HEK293 (cell line): ENCODE results near the gene CHPT1.

Experiments
- CTCF ChIA-PET: fragments of 350-600 bp; formaldehyde crosslinking; extraction: SDS; loops from one replicate; lab custom pipeline; 2021; ENCODE audit warnings: antibody characterized with exemption; lab: Yijun Ruan, JAX
- POLR2A ChIA-PET: fragments of 300-600 bp; formaldehyde crosslinking; extraction: SDS; loops from one replicate; lab custom pipeline; 2020; ENCODE audit warnings: antibody characterized with exemption, inconsistent platforms; lab: Yijun Ruan, JAX
- H3K27ac ChIP-seq: fragments of 200-500 bp; sonication (Bioruptor generic); 2 replicates; pipeline ENCODE4 v1.5.1; 2014; ENCODE audit warnings: low read depth, low read length, control low read depth, inconsistent platforms; ENCODE audit errors: extremely low read depth
- H3K36me3 ChIP-seq, 2 experiments: fragments of 200-500 bp in 1 of 2; sonication (Bioruptor generic) in 1 of 2; 1 replicate in 1 of 2; 2 replicates in 1 of 2; pipeline ENCODE4 v1.5.1; 2014 to 2017; ENCODE audit warnings: inconsistent platforms in 2 of 2, low read length in 2 of 2; ENCODE audit not compliant: control insufficient read depth in 2 of 2, insufficient read depth in 1 of 2
- H3K4me1 ChIP-seq: fragments of 200-500 bp; sonication (Bioruptor generic); 2 replicates; pipeline ENCODE4 v1.5.1; 2014; ENCODE audit warnings: mild to moderate bottlenecking, low read length, inconsistent platforms; ENCODE audit not compliant: control insufficient read depth, insufficient read depth
- H3K4me3 ChIP-seq: 2 replicates; pipeline ENCODE4 v1.5.1; 2011; ENCODE audit warnings: low read depth, mild to moderate bottlenecking, control low read depth, low read length, moderate library complexity
- H3K9me3 ChIP-seq: fragments of 200-500 bp; sonication (Bioruptor generic); 2 replicates; pipeline ENCODE4 v1.5.1; 2014; ENCODE audit warnings: low read depth, low read length, inconsistent platforms; ENCODE audit not compliant: control insufficient read depth, insufficient read depth
- GLI4 ChIP-seq: fragments of 450-650 bp; formaldehyde crosslinking; IDR thresholded peaks from 2 replicates; pipeline ENCODE4 v1.5.1; 2016; ENCODE audit warnings: missing biosample characterization, missing genetic modification characterization
- KLF9 ChIP-seq: fragments of 450-650 bp; formaldehyde crosslinking; IDR thresholded peaks from 2 replicates; pipeline ENCODE4 v1.5.1; 2016; ENCODE audit warnings: missing biosample characterization, missing genetic modification characterization, low read depth
- OVOL3 ChIP-seq: fragments of 450-650 bp; formaldehyde crosslinking; IDR thresholded peaks from 2 replicates; pipeline ENCODE4 v1.5.1; 2016; ENCODE audit warnings: missing biosample characterization, missing genetic modification characterization
- PRDM1 ChIP-seq: fragments of 450-650 bp; formaldehyde crosslinking; IDR thresholded peaks from 2 replicates; pipeline ENCODE4; 2016; ENCODE audit warnings: missing biosample characterization, missing genetic modification characterization
- TRIM28 ChIP-seq: IDR thresholded peaks from 2 replicates; pipeline ENCODE4 v1.6.1; 2011; ENCODE audit warnings: low read length, control low read depth, borderline replicate concordance
- ZBTB20 ChIP-seq: fragments of 450-650 bp; formaldehyde crosslinking; IDR thresholded peaks from 2 replicates; pipeline ENCODE4 v1.5.1; 2016; ENCODE audit warnings: missing biosample characterization, missing genetic modification characterization
- ZNF112 ChIP-seq: fragments of 450-650 bp; formaldehyde crosslinking; IDR thresholded peaks from 2 replicates; pipeline ENCODE4 v1.5.0; 2017; ENCODE audit warnings: missing biosample characterization, missing genetic modification characterization
- ZNF16 ChIP-seq: fragments of 450-650 bp; formaldehyde crosslinking; IDR thresholded peaks from 2 replicates; pipeline ENCODE4 v1.5.1; 2016; ENCODE audit warnings: low read depth, missing biosample characterization, missing genetic modification characterization
- ZNF175 ChIP-seq: fragments of 450-650 bp; formaldehyde crosslinking; IDR thresholded peaks from 2 replicates; pipeline ENCODE4 v1.5.1; 2016; ENCODE audit warnings: missing biosample characterization, missing genetic modification characterization
- ZNF211 ChIP-seq: fragments of 450-650 bp; formaldehyde crosslinking; IDR thresholded peaks from 2 replicates; pipeline ENCODE4 v1.5.1; 2016; ENCODE audit warnings: low read depth, missing biosample characterization, missing genetic modification characterization
- ZNF23 ChIP-seq: fragments of 450-650 bp; formaldehyde crosslinking; IDR thresholded peaks from 2 replicates; pipeline ENCODE4 v1.5.1; 2016; ENCODE audit warnings: missing biosample characterization, missing genetic modification characterization, borderline replicate concordance
- ZNF248 ChIP-seq: fragments of 450-650 bp; formaldehyde crosslinking; IDR thresholded peaks from 2 replicates; pipeline ENCODE4 v1.5.1; 2017; ENCODE audit warnings: missing biosample characterization, missing genetic modification characterization
- ZNF530 ChIP-seq: fragments of 450-650 bp; formaldehyde crosslinking; IDR thresholded peaks from 2 replicates; pipeline ENCODE4 v1.5.1; 2016; ENCODE audit warnings: low read depth, missing biosample characterization, missing genetic modification characterization
- ZNF580 ChIP-seq: fragments of 450-650 bp; formaldehyde crosslinking; IDR thresholded peaks from 2 replicates; pipeline ENCODE4 v1.5.1; 2016; ENCODE audit warnings: missing biosample characterization, missing genetic modification characterization
- ZNF585B ChIP-seq: fragments of 450-650 bp; formaldehyde crosslinking; IDR thresholded peaks from 2 replicates; pipeline ENCODE4 v1.5.1; 2016; ENCODE audit warnings: missing biosample characterization, missing genetic modification characterization
- ZNF747 ChIP-seq: fragments of 450-650 bp; formaldehyde crosslinking; IDR thresholded peaks from 2 replicates; pipeline ENCODE4 v1.5.1; 2016; ENCODE audit warnings: missing biosample characterization, missing genetic modification characterization
- ZSCAN30 ChIP-seq: fragments of 450-650 bp; IDR thresholded peaks from 2 replicates; pipeline ENCODE4 v1.5.1; 2018; ENCODE audit warnings: missing biosample characterization, mild to moderate bottlenecking, missing genetic modification characterization, moderate library complexity
- TF ChIP-seq, protein P1 (sequence below): fragments of 450-650 bp; formaldehyde crosslinking; IDR thresholded peaks from 2 replicates; pipeline ENCODE4 v1.5.1; 2016; ENCODE audit warnings: missing biosample characterization, missing genetic modification characterization, low read depth
- TF ChIP-seq, protein P2 (sequence below): fragments of 450-650 bp; formaldehyde crosslinking; IDR thresholded peaks from 2 replicates; pipeline ENCODE4 v1.5.1; 2016; ENCODE audit warnings: missing biosample characterization, missing genetic modification characterization
- TF ChIP-seq, protein P3 (sequence below): fragments of 450-650 bp; formaldehyde crosslinking; IDR thresholded peaks from 2 replicates; pipeline ENCODE4 v1.5.1; 2016; ENCODE audit warnings: missing biosample characterization, missing genetic modification characterization
- TF ChIP-seq, protein P4 (sequence below): fragments of 450-650 bp; formaldehyde crosslinking; IDR thresholded peaks from 2 replicates; pipeline ENCODE4 v1.5.1; 2017; ENCODE audit warnings: missing biosample characterization, missing genetic modification characterization
- TF ChIP-seq, protein P5 (sequence below): fragments of 450-650 bp; formaldehyde crosslinking; IDR thresholded peaks from 2 replicates; pipeline ENCODE4 v1.5.1; 2016; ENCODE audit warnings: missing biosample characterization, missing genetic modification characterization

Gene CHPT1

GRCh38 chr12:101700299-101700820, 2.9 kb downstream of the CHPT1 start:
- Histone ChIP-seq H3K36me3 (no peaks in the 10 kb centered on the region), H3K27ac (no peak overlapping the region), H3K4me3 (no peak overlapping the region), H3K4me1 (peaks cover 8% of the 10 kb centered on the region), H3K9me3 (no peaks in the 10 kb centered on the region)
- TF ChIP-seq ZNF248 (tag by site-specific recombination) (no peak), PRDM1 (tag by site-specific recombination) (peak; percentile 72)
- TF ChIP-seq, protein P1, sequence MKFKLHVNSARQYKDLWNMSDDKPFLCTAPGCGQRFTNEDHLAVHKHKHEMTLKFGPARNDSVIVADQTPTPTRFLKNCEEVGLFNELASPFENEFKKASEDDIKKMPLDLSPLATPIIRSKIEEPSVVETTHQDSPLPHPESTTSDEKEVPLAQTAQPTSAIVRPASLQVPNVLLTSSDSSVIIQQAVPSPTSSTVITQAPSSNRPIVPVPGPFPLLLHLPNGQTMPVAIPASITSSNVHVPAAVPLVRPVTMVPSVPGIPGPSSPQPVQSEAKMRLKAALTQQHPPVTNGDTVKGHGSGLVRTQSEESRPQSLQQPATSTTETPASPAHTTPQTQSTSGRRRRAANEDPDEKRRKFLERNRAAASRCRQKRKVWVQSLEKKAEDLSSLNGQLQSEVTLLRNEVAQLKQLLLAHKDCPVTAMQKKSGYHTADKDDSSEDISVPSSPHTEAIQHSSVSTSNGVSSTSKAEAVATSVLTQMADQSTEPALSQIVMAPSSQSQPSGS (tag by site-specific recombination), result no peak
- TF ChIP-seq, protein P2, sequence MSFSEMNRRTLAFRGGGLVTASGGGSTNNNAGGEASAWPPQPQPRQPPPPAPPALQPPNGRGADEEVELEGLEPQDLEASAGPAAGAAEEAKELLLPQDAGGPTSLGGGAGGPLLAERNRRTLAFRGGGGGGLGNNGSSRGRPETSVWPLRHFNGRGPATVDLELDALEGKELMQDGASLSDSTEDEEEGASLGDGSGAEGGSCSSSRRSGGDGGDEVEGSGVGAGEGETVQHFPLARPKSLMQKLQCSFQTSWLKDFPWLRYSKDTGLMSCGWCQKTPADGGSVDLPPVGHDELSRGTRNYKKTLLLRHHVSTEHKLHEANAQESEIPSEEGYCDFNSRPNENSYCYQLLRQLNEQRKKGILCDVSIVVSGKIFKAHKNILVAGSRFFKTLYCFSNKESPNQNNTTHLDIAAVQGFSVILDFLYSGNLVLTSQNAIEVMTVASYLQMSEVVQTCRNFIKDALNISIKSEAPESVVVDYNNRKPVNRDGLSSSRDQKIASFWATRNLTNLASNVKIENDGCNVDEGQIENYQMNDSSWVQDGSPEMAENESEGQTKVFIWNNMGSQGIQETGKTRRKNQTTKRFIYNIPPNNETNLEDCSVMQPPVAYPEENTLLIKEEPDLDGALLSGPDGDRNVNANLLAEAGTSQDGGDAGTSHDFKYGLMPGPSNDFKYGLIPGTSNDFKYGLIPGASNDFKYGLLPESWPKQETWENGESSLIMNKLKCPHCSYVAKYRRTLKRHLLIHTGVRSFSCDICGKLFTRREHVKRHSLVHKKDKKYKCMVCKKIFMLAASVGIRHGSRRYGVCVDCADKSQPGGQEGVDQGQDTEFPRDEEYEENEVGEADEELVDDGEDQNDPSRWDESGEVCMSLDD (tag by site-specific recombination), result no peak
- TF ChIP-seq, protein P3, sequence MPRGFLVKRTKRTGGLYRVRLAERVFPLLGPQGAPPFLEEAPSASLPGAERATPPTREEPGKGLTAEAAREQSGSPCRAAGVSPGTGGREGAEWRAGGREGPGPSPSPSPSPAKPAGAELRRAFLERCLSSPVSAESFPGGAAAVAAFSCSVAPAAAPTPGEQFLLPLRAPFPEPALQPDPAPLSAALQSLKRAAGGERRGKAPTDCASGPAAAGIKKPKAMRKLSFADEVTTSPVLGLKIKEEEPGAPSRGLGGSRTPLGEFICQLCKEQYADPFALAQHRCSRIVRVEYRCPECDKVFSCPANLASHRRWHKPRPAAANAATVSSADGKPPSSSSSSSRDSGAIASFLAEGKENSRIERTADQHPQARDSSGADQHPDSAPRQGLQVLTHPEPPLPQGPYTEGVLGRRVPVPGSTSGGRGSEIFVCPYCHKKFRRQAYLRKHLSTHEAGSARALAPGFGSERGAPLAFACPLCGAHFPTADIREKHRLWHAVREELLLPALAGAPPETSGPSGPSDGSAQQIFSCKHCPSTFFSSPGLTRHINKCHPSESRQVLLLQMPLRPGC (tag by site-specific recombination), result no peak
- POLR2A ChIA-PET, result interaction anchor here (0.7 kb wide), 1 partner anchor 203 kb away, joined by 3 read pairs; no protein-coding TSS in a partner anchor
- CTCF ChIA-PET, result interaction anchor here (1.2 kb wide), 1 partner anchor 24 kb away, joined by 4 read pairs; no protein-coding TSS in a partner anchor

DNA sequence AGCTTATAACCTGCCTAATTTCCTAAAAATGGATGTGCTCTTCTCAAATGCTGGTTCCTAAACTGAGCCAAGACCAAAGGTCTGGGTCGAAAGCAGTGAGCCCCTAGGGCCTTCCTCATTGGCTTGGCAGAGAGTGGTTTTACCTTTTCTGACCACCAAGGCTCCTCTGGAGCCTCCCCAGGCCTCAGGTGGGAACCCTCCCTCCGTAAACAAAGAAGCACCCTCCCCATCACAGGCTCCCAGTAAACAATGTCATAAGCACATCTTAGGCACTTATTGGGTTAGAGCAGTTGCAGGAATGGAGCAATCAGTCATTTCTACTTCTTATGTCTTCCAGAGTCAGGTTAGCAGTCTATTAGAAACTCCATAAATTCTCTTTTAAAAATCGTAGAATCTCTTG, 6.0 kb downstream of the CHPT1 start:
- no peaks in the 10 kb centered on the region for H3K9me3 ChIP-seq
- peaks cover 19% of the 10 kb centered on the region for H3K4me1 ChIP-seq
- ChIA-PET POLR2A (no interaction called here), CTCF (no interaction called here)
- no peak overlapping the region for H3K4me3 ChIP-seq
- H3K27ac ChIP-seq, result no peak overlapping the region
- TF ChIP-seq ZNF747, result no peak
- TF ChIP-seq, protein P4, sequence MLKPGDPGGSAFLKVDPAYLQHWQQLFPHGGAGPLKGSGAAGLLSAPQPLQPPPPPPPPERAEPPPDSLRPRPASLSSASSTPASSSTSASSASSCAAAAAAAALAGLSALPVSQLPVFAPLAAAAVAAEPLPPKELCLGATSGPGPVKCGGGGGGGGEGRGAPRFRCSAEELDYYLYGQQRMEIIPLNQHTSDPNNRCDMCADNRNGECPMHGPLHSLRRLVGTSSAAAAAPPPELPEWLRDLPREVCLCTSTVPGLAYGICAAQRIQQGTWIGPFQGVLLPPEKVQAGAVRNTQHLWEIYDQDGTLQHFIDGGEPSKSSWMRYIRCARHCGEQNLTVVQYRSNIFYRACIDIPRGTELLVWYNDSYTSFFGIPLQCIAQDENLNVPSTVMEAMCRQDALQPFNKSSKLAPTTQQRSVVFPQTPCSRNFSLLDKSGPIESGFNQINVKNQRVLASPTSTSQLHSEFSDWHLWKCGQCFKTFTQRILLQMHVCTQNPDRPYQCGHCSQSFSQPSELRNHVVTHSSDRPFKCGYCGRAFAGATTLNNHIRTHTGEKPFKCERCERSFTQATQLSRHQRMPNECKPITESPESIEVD, result no peak
- no peak for TF ChIP-seq ZNF530 (tag by site-specific recombination)
- no peak for TF ChIP-seq ZNF23 (tag by site-specific recombination)
- TF ChIP-seq KLF9, result no peak
- no peak for TF ChIP-seq ZNF211 (tag by site-specific recombination)
- no peak for TF ChIP-seq ZBTB20 (tag by site-specific recombination)
- no peak for TF ChIP-seq OVOL3 (tag by site-specific recombination)
- no peak for TF ChIP-seq PRDM1 (tag by site-specific recombination)
- TF ChIP-seq ZNF585B, result no peak
- no peak for TF ChIP-seq ZNF175 (tag by site-specific recombination)
- TF ChIP-seq ZSCAN30 (tag by site-specific recombination), result no peak
- TF ChIP-seq, protein P5, sequence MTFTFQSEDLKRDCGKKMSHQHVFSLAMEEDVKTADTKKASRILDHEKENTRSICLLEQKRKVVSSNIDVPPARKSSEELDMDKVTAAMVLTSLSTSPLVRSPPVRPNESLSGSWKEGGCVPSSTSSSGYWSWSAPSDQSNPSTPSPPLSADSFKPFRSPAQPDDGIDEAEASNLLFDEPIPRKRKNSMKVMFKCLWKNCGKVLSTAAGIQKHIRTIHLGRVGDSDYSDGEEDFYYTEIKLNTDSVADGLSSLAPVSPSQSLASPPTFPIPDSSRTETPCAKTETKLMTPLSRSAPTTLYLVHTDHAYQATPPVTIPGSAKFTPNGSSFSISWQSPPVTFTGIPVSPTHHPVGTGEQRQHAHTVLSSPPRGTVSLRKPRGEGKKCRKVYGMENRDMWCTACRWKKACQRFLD, result no peak
- TF ChIP-seq TRIM28, result no peak
- TF ChIP-seq ZNF112 (tag by site-specific recombination), result no peak
- no peak for TF ChIP-seq ZNF580 (tag by site-specific recombination)
- no peak for TF ChIP-seq ZNF16 (tag by site-specific recombination)
- no peak for TF ChIP-seq GLI4 (tag by site-specific recombination)
- no peaks in the 10 kb centered on the region for H3K36me3 ChIP-seq
